ENCODE measurements around the gene NOS3.

Gene NOS3

DNA sequence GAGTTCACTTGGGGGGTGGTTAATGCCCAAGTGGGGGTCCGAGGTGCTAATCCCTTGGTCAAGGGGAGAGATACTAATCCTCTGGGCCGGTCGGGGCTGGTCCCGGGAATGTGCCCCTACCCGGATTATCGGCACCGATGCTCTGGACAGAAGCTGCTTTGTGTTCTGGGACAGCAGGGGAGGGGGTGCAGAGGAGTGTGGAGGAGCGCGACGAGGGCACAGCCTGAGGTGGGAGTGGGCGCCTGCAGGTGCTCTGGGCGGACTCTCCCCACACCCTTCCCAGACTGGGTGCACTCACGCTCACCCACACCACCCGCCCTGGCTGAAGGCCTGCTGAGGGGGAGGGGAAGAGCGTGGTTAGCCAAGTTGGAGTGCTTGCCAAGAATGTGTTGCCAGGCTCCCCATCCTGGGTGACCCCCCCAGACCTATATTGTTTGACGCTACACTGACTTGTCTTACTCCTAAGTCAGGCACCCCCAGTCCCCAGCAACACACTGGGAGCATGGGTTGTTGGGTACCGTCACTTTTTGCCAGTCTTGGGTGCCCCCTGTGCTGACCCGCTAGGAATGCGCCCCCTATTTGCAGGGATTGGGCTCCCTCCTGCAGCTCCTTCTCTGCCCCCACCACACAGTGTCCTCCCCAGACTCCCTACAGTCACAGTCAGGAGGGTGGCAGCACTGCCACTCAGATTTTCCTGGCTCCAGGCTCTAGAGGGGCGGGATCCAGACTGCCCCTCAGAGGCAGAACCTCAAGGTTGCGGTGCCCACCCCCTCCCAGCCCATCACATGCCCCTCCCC is 69.8 kb downstream of the NOS3 start:
- no peak for DNase-seq

DNA sequence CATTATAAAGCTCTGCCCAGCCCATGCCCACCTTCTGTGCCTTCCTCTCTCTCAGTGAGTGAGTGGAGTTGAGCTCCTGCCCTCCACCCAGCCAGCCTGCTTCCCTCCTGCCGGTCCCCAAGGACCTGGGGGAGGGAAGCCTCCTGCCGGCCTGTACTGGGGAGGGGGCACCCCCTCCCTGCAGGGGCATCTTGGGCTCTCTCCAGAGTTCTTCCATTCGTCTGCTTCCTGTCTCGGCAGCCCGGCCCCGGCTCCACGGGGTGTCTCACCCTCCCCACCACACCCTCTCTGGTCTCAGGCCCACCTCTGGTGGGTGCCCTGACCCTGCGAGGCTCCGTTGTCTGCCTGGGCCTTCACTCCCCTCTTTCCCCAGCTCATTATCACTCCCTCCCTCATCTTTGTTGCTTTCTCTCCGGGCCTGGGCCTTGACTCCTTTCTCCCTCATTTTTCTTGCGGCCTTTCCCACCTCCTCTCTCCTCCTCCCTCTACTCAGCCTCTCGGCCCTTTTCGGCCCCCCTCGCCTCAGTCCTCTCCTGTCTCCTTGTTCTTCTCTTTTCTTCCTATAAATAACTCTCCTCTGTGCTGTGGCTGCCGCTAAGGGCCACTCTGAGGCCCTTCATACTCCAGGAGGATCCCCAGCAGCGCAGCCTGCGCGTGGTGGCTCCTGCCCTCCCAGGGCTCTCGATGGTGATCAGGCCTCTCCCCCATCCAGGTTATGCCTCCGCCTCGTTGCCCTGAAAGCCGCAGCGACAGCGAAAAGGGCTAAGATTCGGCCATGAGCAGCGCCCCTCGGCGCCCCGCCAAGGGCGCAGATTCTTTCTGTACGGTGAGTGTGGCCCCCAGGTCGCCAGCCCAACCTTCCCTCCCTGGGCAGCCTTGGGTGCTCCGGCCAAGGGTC is 70.6 kb downstream of the NOS3 start:
- no peak for DNase-seq

DNA sequence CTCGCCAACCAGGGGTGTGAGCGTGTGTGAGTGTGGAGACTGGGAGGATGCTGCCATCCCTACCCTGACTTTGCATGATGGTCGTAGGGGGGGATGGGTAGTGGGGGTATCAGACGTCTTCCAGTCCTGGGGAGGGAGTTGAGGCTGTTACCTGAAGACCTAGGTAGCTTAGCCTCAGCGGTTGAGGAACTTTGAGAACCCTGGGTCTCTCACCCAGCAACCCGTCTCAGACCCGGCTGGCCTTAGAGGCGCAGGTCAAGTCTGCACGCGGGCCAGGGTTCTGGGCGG is 71.2 kb downstream of the NOS3 start:
- DNase-seq: no peak

DNA sequence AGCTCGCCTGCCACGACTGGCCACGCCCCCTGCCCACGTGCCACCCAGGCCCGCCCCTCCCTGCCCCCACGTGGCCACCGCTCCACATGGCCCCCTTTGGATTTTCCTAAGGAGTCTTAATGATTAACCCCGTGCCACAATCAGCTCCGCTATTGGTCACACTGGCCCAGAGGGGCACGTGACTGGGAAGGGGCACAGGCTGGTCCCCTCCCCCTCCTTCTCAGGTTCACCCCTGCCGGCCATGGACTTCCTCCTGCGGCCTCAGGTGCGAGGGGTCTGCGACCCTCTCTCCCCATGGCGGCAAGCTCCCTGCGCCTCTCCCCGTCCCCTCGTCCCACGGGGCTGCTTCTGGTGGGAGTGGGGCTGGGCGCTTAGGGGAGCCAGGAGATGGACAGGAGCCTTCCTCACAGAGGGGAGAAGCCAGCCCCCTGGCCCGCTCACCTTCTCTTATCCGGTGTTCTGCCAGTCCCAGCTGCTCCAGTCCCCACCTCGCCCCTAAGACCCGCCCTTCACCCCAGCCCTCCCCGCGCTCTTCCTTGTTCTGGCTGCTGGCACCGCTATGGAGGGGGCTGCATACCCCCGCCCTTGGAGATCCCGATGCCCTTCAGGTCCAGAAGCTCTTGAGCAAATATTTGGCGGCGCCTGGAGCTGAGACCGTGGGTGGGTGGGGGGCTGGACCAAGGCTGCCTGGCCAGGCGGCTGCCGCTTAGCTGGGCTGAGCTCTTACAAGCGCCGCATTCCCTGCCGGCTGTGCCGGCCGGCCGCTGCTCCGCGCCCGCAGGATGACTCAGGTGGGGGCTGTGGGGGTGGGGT is 71.8 kb downstream of the NOS3 start:
- DNase-seq: no peak

DNA sequence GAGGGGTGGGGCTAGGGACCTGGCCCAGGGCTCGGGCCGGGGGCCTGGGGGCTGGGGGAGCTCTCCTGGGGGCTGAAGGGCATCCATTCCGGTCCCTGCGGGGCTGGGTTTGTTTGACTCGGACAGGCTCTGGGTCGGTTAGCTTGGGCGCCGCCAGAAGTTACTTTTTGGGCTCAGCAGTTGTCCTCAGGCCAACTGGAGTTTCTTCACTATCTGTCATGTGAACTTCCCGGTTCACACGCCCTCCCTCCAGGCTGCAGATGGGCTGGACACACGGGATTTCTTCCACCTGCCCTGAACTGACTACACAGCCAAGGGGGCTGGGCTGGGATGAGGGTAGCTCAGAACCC is 72.4 kb downstream of the NOS3 start:
- DNase-seq: no peak

All from GOT3 (cell line).